HUDEP-2 (cell line): ENCODE data around the gene SOD2.

Experiments used
- DNase-seq, 76 experiments: peaks; one replicate each; lab custom pipeline; 2025; ENCODE audit not compliant: unreplicated experiment in 76 of 76; lab: John Stamatoyannopoulos, UW

The SOD2 gene

DNA sequence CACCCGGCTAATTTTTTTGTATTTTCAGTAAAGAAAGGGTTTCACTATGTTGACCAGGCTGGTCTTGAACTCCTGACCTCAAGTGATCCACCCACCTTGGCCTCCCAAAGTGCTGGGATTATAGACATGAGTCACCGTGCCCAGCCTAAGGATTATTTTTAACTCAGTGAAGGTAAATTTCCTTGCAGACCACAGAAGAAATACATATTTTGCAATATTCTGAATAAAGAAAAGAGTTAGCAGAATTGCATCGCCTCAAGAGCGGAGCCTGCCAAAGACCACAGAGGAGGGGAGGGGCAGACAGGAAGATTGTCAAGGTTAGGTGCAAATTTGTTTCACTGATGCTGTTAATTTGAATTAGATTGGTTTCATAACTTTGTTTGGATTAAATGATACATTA lies 47.4 kb downstream of the SOD2 start:
- DNase-seq, result no peak
